Natural killer cell (primary cell): ENCODE data around the gene PRSS56. TPM values are rescaled to one million over a fixed set of nuclear protein-coding genes. Genes with fewer than 3 reads are reported as not detected.

Experiments
- ATAC-seq, 3 donors: fragments of 150-1000 bp in 2 of 3; fragments of 200-7000 bp in 1 of 3; cut with Tn5 transposase; 1 replicate in 1 of 3; 2 replicates in 2 of 3; pipeline ENCODE4 v1.10.0; 2021; ENCODE audit warnings: mild to moderate bottlenecking in 2 of 3, moderate library complexity in 2 of 3
- DNase-seq, 2 donors: peaks; one replicate each; pipeline versions ENCODE4 v3.0.0 to v3.0.0-alpha.2; 2013 to 2021; ENCODE audit warnings: mixed read lengths in 1 of 2
- H3K27ac ChIP-seq: one replicate; pipeline ENCODE4 v1.5.1; 2013; ENCODE audit warnings: mild to moderate bottlenecking, low read length
- H3K27me3 ChIP-seq: one replicate; pipeline ENCODE4 v1.6.1; 2013; ENCODE audit warnings: low read length; ENCODE audit not compliant: control insufficient read depth, insufficient read depth
- H3K36me3 ChIP-seq: one replicate; pipeline ENCODE4 v1.6.1; 2013; ENCODE audit warnings: low read length; ENCODE audit not compliant: control insufficient read depth, insufficient read depth
- H3K4me1 ChIP-seq: one replicate; pipeline ENCODE4 v1.6.1; 2013; ENCODE audit warnings: low read length; ENCODE audit not compliant: control insufficient read depth, insufficient read depth
- H3K4me3 ChIP-seq: one replicate; pipeline ENCODE4 v1.5.1; 2013; ENCODE audit warnings: low read length
- H3K9me3 ChIP-seq: one replicate; pipeline ENCODE4 v1.6.1; 2013; ENCODE audit warnings: low read length; ENCODE audit not compliant: control insufficient read depth, insufficient read depth
- H3K27ac Mint-ChIP-seq, 2 donors: one replicate each; pipeline ENCODE4 v1.8.0; 2022; ENCODE audit warnings: mild to moderate bottlenecking in 2 of 2, mixed read lengths in 2 of 2, moderate library complexity in 1 of 2
- H3K27me3 Mint-ChIP-seq, 2 donors: one replicate each; pipeline ENCODE4 v1.8.0; 2022; ENCODE audit warnings: low read depth in 2 of 2, mixed read lengths in 2 of 2
- H3K36me3 Mint-ChIP-seq: one replicate; pipeline ENCODE4 v1.8.0; 2022; ENCODE audit warnings: mixed read lengths
- H3K4me1 Mint-ChIP-seq, 2 donors: one replicate each; pipeline ENCODE4 v1.8.0; 2022; ENCODE audit warnings: mixed read lengths in 2 of 2
- H3K4me3 Mint-ChIP-seq: one replicate; pipeline ENCODE4 v1.8.0; 2022; ENCODE audit warnings: mild to moderate bottlenecking, moderate library complexity, mixed read lengths
- H3K9me3 Mint-ChIP-seq, 2 donors: one replicate each; pipeline ENCODE4 v1.8.0; 2022; ENCODE audit warnings: mixed read lengths in 2 of 2
- CTCF ChIP-seq: fragments of 200-600 bp; IDR thresholded peaks from one replicate; pipeline ENCODE4 v1.8.0; 2022; ENCODE audit warnings: antibody characterized with exemption
- WGBS: methylation state at CpG from one replicate; pipeline ENCODE4 v1.1.7; 2013; ENCODE audit warnings: missing lambda C conversion rate; ENCODE audit not compliant: insufficient coverage; 5-methylcytosine and 5-hydroxymethylcytosine counted together
- intact Hi-C: fragments of 100-400 bp; cut with micrococcal nuclease; formaldehyde crosslinking; loops from one replicate; pipeline ENCODE4 v1.14.2; 2022
- total RNA-seq, 4 donors: library from RNA; stranded (reverse); fragments of 120-200 nt in 1 of 4; gene quantifications; one replicate each; pipeline versions ENCODE4 v1.2.3 to v1.2.4, GENCODE V29; 2013 to 2022

PRSS56 gene
- total RNA-seq, 3 donors from 2014 or later (not counting 1 experiment from before 2014, with no cell fraction given): not detected

DNA sequence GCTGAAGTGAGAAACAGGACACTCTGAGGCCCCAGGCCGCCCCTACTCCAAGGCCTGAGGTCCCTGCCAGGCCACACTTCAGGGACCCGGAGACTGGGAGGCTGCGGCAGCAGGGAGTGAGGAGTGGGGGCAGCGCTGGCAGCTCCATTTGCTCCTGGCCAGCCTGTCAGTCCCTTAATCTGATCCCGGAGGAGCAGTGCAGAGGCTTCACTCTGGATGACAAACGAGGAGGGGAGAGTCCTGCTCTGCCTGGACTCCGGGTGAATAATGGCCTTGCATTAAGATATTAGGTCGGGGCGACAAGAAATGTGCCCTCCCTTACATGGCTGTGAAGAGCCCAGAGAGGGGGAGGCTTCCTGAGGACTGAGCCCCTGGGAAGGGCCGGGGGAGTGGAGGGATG, 14.3 kb upstream of the PRSS56 start:
- WGBS: 47% methylated on average over 10 of the region's 10 CpGs
- Mint-ChIP-seq H3K27me3 (peaks cover 14 to 40% of the 10 kb centered on the region in 2 donors), H3K4me1 (peaks cover 0 to 8% of the 10 kb centered on the region in 2 donors), H3K36me3 (no peaks in the 10 kb centered on the region), H3K4me3 (no peak overlapping the region), H3K9me3 (no peaks in the 10 kb centered on the region), H3K27ac (no peak overlapping the region)
- TF ChIP-seq CTCF: no peak
- Histone ChIP-seq H3K4me3 (no peak overlapping the region), H3K27me3 (peaks cover 17% of the 10 kb centered on the region), H3K36me3 (no peaks in the 10 kb centered on the region), H3K27ac (no peak overlapping the region), H3K9me3 (no peaks in the 10 kb centered on the region), H3K4me1 (peaks cover 3% of the 10 kb centered on the region)
- intact Hi-C loops: no loop called here
- DNase-seq (no peak), ATAC-seq (no peak)

- Mint-ChIP-seq H3K36me3 (no peaks in the 10 kb centered on the region), H3K4me1 (peaks cover 0 to 8% of the 10 kb centered on the region in 2 donors), H3K9me3 (no peaks in the 10 kb centered on the region), H3K27me3 (peaks cover 14 to 39% of the 10 kb centered on the region in 2 donors), H3K27ac (no peak overlapping the region), H3K4me3 (no peak overlapping the region)
- Histone ChIP-seq H3K4me1 (peaks cover 3% of the 10 kb centered on the region), H3K36me3 (no peaks in the 10 kb centered on the region), H3K27me3 (peaks cover 17% of the 10 kb centered on the region), H3K27ac (no peak overlapping the region), H3K9me3 (no peaks in the 10 kb centered on the region), H3K4me3 (no peak overlapping the region)
- ATAC-seq: no peak
- no peak for DNase-seq
- 81% methylated on average over 4 of the region's 4 CpGs for WGBS
- intact Hi-C loops: no loop called here
- no peak for TF ChIP-seq CTCF
These were observed 13.5 kb upstream of the PRSS56 start for GRCh38 chr2:232506709-232507108.

DNA sequence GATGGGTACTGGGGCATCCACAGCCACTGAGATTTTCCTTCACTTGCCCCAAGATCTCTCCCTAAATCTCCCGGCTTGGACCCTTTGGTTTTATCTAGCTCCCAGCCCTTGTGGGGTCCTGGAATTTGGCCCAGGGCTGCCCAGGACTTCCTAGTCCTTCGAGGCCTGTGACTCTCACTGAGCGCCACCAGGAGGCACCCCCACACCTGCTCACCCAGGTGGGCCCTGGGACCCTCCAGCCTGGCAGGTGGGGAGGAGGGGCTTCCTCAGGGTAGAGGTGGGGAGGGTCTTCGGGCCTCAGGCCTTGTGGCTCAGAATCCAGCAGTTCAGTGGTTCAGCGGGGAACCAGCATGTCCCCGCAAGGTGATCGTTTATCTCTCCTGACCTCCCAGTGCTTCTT, 11.9 kb upstream of the PRSS56 start:
- Histone ChIP-seq H3K27ac (no peak overlapping the region), H3K36me3 (no peaks in the 10 kb centered on the region), H3K4me1 (peaks cover under 1% of the 10 kb centered on the region), H3K4me3 (no peak overlapping the region), H3K9me3 (no peaks in the 10 kb centered on the region), H3K27me3 (peaks cover 12% of the 10 kb centered on the region)
- no peak for TF ChIP-seq CTCF
- Mint-ChIP-seq H3K9me3 (no peaks in the 10 kb centered on the region), H3K4me1 (peaks cover 0 to 3% of the 10 kb centered on the region in 2 donors), H3K36me3 (no peaks in the 10 kb centered on the region), H3K27me3 (peaks cover 15 to 32% of the 10 kb centered on the region in 2 donors), H3K4me3 (no peak overlapping the region), H3K27ac (no peak overlapping the region)
- DNase-seq (no peak), ATAC-seq (no peak)
- WGBS: 83% methylated on average over 7 of the region's 7 CpGs
- intact Hi-C loops: no loop called here

GRCh38 chr2:232511336-232511890, 8.8 kb upstream of the PRSS56 start:
- no peaks in the 10 kb centered on the region for H3K4me1 ChIP-seq
- Mint-ChIP-seq H3K27me3 (peaks cover 12 to 15% of the 10 kb centered on the region in 2 donors), H3K9me3 (no peaks in the 10 kb centered on the region), H3K36me3 (no peaks in the 10 kb centered on the region), H3K27ac (no peak overlapping the region), H3K4me1 (no peaks in the 10 kb centered on the region), H3K4me3 (no peak overlapping the region)
- H3K27ac ChIP-seq: no peak overlapping the region
- DNase-seq (no peak), ATAC-seq (no peak)
- H3K9me3 ChIP-seq: no peaks in the 10 kb centered on the region
- no peak for TF ChIP-seq CTCF
- intact Hi-C loops: no loop called here
- H3K27me3 ChIP-seq: no peaks in the 10 kb centered on the region
- H3K4me3 ChIP-seq: no peak overlapping the region
- no peaks in the 10 kb centered on the region for H3K36me3 ChIP-seq
- 74% methylated on average over 11 of the region's 11 CpGs for WGBS
